Stimulated activated CD8-positive, alpha-beta memory T cell treated with anti-CD3 and anti-CD28 coated beads, Interleukin-12 subunit alpha, Interleukin-12 subunit beta, amount 100 ng/mL, for 24 hours (primary cell): Measurements from ENCODE around the gene NR0B1.

Experiments used
- DNase-seq: peaks from one replicate; pipeline ENCODE4 v3.0.0-alpha.2; 2020; ENCODE audit errors: extremely low read depth

NR0B1 gene

GRCh38 chrX:30309139-30309571 is at the start of gene NR0B1:
Gene NR0B1 (minus strand): TSS chrX:30309390. CDS start chrX:30309363, 27 bp downstream.
- DNase-seq = no peak

- no peak for DNase-seq
Observed at GRCh38 chrX:30349946-30350345, 40.8 kb upstream of the NR0B1 start.

GRCh38 chrX:30343206-30343605 is 34.0 kb upstream of the NR0B1 start:
- DNase-seq = no peak

GRCh38 chrX:30340753-30341152 is 31.6 kb upstream of the NR0B1 start:
- no peak for DNase-seq

GRCh38 chrX:30327762-30328161 is 18.6 kb upstream of the NR0B1 start:
- no peak for DNase-seq

- DNase-seq = no peak
Observed at GRCh38 chrX:30317308-30317707, 8.1 kb upstream of the NR0B1 start.

- DNase-seq = no peak
Observed at GRCh38 chrX:30313322-30313721, 4.1 kb upstream of the NR0B1 start.

GRCh38 chrX:30312858-30313257 is 3.7 kb upstream of the NR0B1 start:
- DNase-seq = no peak

GRCh38 chrX:30310429-30311206 is 1.4 kb upstream of the NR0B1 start:
- DNase-seq = no peak

- no peak for DNase-seq
Observed at GRCh38 chrX:30308263-30309138, 689 bp downstream of the NR0B1 start.

GRCh38 chrX:30307466-30307865 is 1.7 kb downstream of the NR0B1 start:
- no peak for DNase-seq

GRCh38 chrX:30304866-30305265 is 4.3 kb downstream of the NR0B1 start:
- DNase-seq = no peak

GRCh38 chrX:30302956-30303355 is 6.2 kb downstream of the NR0B1 start:
- DNase-seq = no peak

GRCh38 chrX:30301963-30302362 is 7.2 kb downstream of the NR0B1 start:
- no peak for DNase-seq

- DNase-seq = no peak
Observed at GRCh38 chrX:30301208-30301607, 8.0 kb downstream of the NR0B1 start.

- no peak for DNase-seq
Observed at GRCh38 chrX:30296408-30297254, 12.6 kb downstream of the NR0B1 start.

- DNase-seq = no peak
Observed at GRCh38 chrX:30283456-30284200, 25.6 kb downstream of the NR0B1 start.

- DNase-seq = no peak
Observed at GRCh38 chrX:30282527-30282926, 26.7 kb downstream of the NR0B1 start.

- DNase-seq = no peak
Observed at GRCh38 chrX:30280428-30280827, 28.8 kb downstream of the NR0B1 start.

GRCh38 chrX:30278365-30278764 is 30.8 kb downstream of the NR0B1 start:
- no peak for DNase-seq

GRCh38 chrX:30275498-30275897 is 33.7 kb downstream of the NR0B1 start:
- no peak for DNase-seq
